HG03354 (cell line): Measurements from ENCODE around the gene KCNMB2.

ENCODE experiments used
- ATAC-seq: cut with Tn5 transposase; IDR thresholded peaks from one replicate; pipeline ENCODE4 v1.9.1; 2021; ENCODE audit warnings: mild to moderate bottlenecking; ENCODE audit not compliant: unreplicated experiment, poor library complexity, severe bottlenecking

KCNMB2 gene

DNA sequence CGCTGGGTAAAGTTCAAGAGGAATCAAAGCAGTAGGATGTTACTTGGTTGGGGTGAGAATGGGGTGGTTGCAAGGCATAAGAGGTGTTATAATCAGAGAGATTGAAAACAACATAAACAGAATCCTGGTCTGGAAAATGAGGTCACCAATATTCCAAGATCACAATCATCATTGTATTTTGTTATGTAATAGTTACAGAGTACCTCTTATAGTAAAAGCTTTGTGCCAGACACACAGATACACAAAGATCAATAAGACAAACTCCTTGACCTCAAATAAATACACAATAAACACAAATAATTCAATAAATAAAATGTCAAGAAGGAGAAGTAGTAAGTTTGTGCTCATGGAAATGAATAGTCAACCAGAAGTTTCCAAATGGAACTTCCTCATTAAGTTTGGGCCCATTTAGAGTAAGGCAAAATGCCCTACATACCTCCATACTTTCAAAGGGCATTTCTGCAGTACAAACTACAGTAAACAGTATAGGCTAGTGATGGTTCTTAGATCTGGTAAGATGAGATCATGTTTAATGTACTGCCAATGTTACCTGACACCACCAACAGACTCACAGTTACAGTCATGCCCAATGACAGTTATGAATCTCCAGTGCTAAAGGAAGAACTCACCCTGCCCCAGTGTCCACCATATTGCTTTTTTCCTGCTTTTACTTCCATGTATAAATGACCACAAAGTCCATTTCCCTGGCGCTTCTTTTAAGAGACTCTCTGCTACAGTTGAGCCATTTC is 93.4 kb downstream of the KCNMB2 start:
- ATAC-seq: no peak

DNA sequence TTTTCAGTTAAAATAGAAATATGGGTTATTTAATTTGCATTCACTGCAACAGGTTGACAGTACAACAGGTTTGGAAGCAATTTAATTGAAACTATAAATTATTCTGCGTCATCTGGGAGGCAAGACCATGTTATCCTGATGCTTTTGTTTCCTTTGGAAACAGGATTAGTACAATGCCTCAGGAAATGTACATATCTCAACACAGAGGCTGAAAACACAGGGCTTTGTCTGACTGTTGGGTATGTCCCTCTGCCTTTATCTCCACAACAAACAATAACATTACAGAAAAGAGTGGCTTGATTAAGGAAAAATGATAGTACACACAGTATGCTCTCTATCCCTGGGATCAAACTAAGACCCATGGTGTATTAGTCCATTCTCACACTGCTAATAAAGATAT is 95.7 kb downstream of the KCNMB2 start:
- ATAC-seq: no peak

DNA sequence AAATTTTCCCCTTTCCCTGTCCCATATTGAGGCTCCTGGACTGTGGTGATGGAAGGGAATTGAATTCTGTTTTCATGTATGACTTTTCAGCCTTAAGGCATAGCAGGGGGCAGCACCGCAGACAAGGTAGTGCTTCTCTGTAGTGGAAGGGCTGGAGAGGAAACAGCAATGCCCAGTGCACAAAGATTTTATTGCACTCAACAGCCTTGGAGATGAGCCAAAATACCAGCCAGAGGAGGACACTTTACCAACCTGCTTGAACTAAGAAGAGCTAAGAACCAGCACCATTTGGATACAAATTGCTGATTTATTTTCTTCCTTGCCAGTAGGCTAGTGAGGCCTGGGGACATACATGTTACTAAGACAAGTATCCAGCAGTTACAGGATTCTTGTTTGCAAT is 98.7 kb downstream of the KCNMB2 start:
- ATAC-seq: no peak

DNA sequence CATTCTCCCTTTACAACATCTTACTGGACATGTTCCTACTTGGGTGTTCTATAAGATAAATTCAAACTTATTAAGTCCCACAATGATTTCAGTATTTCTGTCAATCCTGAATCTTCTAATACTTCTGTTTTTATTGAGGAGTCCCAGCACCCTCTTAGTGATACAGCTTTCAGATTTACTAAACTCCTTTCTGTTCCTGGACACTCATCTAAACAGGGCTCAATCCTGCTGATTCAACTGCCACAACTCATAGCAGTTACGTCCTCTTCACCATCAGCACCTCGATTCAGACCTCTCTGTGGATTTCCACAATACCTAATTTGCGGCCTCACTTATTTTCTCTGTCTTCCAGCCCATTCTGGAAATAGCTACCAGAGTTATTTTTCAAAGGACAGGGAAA is 101.6 kb downstream of the KCNMB2 start:
- no peak for ATAC-seq

DNA sequence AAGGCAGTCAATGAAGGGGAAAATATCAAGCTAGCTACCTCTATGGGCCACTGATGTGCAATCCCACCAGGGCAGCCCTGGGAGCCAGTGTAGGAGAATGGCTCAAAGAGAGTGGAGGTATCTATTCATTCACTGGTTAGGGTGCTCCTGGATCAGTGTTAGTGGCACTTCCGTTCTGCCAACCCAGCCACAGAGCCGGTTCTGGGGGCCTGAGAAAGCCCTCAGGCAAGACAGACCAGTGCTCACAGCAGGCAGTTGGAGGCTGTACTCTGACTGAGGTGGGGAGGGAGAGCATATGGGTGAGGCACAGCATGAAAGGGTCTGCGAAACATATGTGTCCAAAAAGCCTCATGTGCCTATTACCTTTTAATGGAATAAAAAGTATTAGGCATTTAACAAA is 109.3 kb downstream of the KCNMB2 start:
- no peak for ATAC-seq

DNA sequence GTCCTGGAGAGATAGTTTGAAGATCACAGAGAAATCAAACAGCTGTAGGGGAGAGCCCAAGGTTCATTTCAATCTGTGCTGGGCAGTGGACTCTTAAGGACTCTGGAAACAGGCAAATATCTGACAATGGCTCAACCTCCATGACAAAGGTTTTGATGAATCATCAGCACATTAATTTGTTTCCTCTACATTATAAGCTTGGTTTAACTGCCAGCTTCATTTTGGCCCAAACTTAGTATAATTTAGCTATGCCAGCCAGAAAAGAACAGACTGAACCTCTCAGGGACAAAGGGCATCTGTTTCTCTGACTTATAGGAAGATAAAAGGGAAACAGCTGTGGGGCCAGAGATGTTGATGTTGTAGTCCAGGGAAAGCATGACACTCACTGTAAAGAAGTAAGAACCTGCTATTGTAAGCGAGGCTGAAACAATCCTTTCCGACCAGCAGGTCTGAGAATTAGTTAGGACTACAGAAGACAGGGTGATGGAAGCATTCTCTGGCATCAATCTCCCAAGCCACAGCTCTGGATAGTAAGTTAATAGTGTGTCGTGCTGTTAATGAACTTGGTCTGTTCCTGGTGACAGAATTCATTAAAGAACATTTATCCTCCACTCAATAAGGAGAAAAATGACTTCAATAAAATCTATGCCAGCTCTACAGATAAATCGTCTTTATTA is 110.1 kb downstream of the KCNMB2 start:
- ATAC-seq: no peak

DNA sequence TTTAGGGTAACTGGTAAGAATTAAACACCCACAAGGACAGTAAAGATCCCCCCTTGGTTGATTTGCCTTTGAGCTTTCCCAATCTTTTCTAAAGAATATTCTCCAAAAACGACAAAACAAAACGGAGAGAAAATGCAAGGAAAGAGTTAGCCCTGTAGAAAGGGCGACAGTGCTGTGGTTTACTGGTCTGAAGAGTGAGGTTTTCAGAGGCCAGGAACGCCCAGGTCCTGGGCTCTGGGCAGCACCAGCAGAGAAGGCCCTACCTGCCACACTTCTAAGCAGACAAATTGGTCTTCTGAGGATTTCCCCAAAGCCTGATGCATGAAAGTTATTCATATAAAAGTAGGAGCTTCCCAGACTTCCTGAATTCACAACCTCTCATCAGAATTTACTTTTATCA is 119.3 kb downstream of the KCNMB2 start:
- ATAC-seq: no peak

DNA sequence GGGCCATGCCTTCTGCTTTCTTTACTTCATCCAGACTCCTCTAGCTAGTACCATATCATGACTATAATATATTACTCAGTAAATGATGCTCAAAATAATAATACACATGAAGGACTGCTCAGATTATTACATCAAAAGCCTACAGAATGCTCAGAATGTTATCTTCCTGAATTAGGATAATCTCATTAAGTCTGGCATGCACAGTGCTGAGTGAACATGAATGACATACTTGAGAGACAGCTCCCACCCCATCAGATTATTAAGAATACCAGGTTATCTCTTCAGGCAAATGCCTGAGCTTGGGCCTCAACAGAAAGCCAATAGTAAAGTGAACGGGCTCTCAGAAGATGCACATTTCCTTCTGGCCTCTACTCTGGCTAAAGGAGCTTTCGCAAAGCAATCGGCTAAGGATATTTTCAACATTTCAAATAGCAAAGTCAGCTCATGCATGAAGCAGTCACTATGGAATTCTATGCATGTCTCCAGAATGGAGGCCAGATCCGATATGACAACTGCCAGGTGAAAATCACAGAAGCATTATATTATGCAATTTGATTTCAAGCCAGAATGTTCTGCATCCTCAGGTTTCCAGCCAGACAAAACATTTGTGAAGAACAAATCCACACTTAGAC is 122.6 kb downstream of the KCNMB2 start:
- no peak for ATAC-seq

DNA sequence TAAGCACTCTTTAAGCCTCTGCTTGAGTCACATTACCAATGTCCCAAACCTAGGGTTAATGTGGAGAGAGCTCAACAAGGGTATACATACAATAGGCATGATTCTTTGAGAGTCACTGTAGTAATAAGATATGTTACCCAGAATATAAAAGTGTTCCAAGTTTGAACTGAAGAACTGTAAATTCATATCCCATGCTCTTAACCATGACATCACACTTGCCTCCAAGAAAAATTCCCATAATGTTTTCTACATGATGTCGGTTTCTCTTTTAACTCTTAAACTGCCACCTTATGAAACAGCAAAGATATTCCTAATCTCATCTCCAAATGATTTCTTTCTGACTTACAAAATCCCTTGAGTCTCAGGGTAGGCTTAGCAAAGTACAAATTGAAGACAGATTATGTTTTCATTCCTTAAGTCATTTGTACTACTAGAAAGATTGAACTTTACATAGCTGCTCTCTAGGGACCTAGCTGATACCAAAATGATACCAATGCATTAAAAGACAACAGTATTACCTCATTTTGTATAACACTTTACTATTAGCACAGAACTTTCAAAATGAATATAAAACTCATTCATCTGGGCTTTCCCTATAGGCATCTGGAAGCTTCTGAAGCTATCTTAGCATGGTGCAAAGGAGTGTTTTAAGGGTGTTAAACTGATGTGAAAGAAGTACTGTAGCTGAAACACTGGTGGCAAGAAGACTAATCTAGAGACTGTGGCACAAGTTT is 127.1 kb downstream of the KCNMB2 start:
- peak; percentile 64 for ATAC-seq

DNA sequence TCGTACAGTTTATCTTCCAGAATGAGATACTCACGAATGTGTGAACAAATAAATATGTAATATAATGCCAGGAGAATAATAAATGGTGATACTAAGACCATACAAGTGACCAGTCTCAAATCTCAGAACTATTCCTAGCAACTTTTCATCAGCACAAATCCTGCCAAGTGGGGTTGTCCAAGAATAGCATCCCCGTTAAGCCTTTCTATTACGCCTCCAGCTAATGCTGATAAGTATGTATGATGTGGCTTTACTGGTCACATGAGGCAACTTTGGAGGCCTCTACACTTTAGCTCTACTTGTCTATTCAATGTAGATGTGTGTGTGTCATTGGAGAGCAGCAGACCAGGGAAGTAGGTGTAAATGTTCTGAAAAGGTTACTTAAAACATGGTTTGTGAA is 129.5 kb downstream of the KCNMB2 start:
- no peak for ATAC-seq

DNA sequence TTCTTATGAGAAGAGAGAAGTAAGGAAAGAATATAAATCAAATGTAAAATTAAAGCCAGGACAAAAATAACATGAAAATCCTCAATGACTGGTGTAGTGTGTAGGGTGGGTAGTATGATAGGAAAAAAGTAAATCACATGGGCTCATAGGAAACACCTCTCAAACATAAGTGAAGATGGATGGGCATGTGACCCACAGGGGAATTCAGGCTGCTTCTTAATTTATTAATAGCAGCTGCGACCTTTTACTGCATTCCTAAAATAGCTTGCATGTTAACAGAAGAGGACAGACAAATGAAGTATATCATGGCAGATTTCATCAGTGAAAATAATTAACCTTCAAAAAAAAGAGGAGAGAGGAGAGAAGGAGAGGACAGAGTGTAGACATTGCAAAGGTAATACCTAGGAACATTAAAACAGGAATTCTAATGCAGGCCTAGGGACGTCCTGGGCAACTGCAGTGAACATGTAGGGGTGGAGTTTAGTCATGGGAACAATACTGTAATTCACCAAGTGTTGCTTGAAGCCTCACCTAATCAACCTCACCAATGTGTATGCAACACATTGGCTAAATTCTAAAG is 132.9 kb downstream of the KCNMB2 start:
- ATAC-seq: no peak

DNA sequence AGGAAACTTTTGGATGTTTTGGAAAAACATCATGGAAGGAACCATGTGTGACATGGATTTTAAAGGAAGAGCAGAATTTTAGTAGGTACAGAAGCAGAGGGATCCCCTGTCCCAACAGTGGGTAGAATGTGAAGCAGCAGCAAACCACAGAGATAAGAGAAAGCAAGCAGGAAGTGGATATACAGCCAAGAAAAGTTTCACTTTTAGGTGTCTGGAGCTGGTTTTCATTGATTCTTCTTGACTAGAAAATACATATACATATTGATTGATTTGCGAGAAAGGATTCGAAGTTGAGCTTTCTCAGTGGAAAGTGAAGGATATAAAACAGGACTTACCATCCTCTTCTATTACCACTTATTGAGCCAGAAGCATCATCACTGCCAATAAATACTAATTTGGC is 133.5 kb downstream of the KCNMB2 start:
- ATAC-seq: peak; percentile 45

DNA sequence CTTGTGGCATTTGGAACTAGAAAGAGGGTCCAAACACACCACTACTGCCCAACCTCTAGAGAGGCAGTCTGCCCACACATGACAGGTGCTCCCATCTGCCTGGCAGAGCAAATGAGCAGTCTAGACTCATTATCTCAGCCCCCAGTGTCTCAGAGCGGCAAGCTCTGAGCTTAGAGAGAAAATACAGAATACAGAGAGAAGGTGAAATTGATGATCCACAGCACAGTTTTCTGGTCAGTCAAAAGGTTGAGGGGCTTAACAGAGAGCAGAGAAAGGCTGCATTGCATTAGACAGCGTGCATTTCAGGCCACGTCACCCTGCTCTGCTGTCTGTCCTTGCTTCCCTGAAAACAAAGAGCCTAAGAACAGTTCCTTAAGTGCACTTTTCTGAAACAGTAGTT is 135.1 kb downstream of the KCNMB2 start:
- peak; percentile 35 for ATAC-seq

DNA sequence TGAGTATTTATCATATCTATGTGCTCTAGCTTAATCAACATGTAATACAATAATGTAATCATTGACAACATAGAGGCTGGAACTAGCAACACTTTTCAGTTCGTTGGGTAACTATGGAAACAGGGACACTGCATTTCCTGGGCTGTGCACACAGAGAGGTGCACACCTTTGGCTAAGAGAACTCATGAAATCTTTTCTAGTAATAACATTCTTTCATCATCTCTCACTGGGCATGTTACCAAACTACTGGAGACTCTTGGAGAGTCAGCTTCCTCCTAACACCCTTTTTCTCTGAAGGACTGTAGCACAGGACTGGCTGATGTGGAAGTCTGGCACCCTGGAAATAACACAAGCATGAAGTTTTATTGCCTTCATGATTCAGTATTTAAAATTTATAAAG is 135.6 kb downstream of the KCNMB2 start:
- peak; percentile 84 for ATAC-seq

DNA sequence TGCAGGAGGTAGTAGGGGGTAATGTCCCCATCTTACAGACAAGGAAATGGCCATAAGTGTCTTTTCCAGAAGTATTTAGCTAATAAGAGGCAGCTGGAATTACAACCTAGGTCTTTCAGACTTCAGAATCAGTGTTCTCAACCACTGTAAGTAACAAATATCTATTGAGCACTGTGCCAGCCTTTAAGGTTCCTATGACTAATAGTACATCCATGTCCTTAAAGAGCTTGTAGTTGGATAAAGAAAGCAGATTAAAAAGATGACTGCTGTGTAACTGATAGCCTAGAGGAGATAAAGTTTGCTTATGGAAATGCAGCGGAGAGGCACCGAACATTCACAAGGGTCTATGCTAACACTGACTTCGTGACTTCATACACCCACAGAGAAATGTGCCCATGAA is 136.0 kb downstream of the KCNMB2 start:
- no peak for ATAC-seq

DNA sequence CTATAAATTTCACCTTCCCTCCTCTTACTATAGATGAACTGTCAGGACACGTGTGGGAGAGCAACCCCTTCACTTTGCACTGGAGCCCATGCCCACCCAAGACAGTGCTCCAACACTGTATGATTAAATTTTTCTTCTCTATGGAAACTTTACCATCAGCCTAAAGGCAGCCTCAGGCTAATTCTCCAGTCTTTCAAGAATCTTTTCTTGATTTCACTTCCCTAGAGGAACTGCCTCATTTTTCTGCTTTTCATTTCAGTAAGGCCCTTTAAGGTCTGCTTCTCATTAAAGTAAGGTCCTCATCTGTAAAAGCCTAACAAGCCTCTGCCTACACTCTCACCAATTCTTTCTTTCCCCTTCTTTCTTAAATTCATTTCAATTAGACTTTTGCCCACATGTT is 137.3 kb downstream of the KCNMB2 start:
- ATAC-seq: no peak

DNA sequence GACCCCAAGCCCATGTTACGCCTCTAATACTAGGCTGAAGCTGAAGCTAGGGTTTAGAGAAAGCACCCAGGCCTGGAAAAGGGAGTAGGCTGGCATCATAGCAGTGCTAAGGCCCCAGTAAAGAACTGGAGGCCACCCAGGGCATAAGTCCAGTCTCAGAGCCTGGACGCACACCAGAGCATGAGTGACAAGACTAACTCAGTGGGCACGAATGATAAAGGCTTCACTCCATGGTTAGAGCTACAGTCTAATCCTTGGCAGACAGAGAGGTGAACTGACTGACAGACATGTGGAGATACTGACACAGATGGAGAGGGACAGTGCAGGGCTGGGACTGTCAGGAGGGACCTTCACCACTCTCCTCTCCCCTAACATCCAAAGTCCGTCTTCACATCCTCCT is 139.8 kb downstream of the KCNMB2 start:
- no peak for ATAC-seq

DNA sequence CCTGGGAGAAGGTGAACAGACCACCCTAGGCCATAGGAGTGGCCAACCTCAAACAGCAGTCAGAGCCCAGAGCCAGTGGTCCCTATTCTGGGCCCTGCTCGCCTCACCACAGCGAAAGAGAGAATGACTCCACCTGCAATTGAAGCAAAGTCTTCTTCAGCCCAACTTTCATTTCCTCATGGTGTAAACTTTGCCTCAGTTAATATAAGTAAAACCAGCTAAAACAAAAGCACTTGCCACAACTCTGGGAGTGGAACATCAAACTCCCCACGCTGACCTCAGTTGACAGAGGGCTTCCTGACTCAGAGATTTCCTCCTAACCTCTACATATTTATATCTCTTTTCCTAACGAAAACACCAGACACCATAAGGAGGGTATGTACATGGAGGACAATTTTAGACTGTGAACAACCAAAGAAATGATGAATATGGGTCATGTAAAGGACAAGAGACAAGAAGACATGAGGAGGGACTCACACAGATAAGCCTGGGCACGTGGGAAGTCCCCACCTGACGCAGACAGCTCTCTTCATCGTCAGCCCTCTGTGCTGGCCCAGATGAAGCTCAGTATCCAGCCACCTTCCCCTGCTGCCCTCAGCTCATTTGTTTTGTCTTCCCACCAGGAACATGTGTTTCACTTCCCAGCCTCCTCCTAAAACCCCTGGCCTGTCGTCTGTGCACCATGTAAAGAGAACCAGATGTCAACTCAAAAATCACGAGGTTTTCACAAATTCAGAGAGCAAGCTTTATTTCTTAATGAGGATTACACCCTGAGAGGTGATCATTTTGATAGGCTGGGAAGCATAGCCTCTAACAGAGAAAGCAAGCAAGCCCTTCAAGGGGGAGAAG is 140.9 kb downstream of the KCNMB2 start:
- peak; percentile 66 for ATAC-seq

DNA sequence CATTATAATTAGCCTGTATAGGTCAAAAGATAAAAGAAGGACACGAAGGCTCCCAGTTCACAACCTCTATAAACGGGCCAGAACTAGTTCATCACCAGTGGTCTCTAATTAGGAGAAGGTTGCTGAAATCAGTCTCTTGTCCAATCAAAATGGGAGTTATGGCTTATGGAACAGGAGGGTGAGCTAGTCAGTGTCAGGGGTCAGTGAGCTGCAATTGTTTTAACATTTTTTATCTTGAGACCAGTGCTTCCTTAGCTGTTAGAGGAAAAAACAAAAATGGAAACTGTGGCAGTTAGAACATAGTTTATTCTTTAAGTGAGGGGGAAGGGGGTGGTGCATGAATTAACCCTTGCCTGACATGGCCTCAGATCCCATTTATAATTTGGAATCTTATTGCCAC is 141.7 kb downstream of the KCNMB2 start:
- ATAC-seq: no peak
